Activated CD8-positive, alpha-beta memory T cell treated with anti-CD3 and anti-CD28 coated beads for 1 hour (primary cell): ENCODE measurements around the gene NCEH1.
"Not testable (repeated sequence)": the region's sequence is repeated elsewhere in the genome, so short reads cannot be mapped to it uniquely, and the experiment has no call there.

Source experiments
- DNase-seq, 2 donors: peaks; one replicate each; pipeline ENCODE4 v3.0.0-alpha.2; 2020; ENCODE audit warnings: low read depth in 1 of 2; ENCODE audit errors: extremely low read depth in 1 of 2

The NCEH1 gene

GRCh38 chr3:172614340-172615274, 96.3 kb downstream of the NCEH1 start:
- DNase-seq, result no peak

GRCh38 chr3:172613845-172614244, 97.0 kb downstream of the NCEH1 start:
- DNase-seq, result no peak

GRCh38 chr3:172612871-172613678, 97.8 kb downstream of the NCEH1 start:
- DNase-seq, result no peak

- no peak for DNase-seq
Observed at GRCh38 chr3:172609750-172610149, 101.1 kb downstream of the NCEH1 start.

- DNase-seq, result no peak
Observed at GRCh38 chr3:172608575-172608974, 102.3 kb downstream of the NCEH1 start.

- DNase-seq, result no peak
Observed at GRCh38 chr3:172607305-172608121, 103.4 kb downstream of the NCEH1 start.

- DNase-seq, result no peak
Observed at GRCh38 chr3:172606021-172606420, 104.8 kb downstream of the NCEH1 start.

GRCh38 chr3:172604895-172605646, 105.8 kb downstream of the NCEH1 start:
- no peak for DNase-seq

GRCh38 chr3:172601066-172601832, 109.6 kb downstream of the NCEH1 start:
- DNase-seq, result no peak

- no peak for DNase-seq
Observed at GRCh38 chr3:172600644-172601065, 110.2 kb downstream of the NCEH1 start.

GRCh38 chr3:172598904-172599303, 112.0 kb downstream of the NCEH1 start:
- no peak for DNase-seq

GRCh38 chr3:172596394-172596706, 114.5 kb downstream of the NCEH1 start:
- DNase-seq, result no peak

- DNase-seq, result no peak
Observed at GRCh38 chr3:172595664-172596393, 115.0 kb downstream of the NCEH1 start.

- DNase-seq, result not testable (repeated sequence)
Observed at GRCh38 chr3:172594900-172595663, 115.8 kb downstream of the NCEH1 start.

GRCh38 chr3:172592898-172593669, 117.8 kb downstream of the NCEH1 start:
- no peak for DNase-seq

GRCh38 chr3:172591876-172592771, 118.7 kb downstream of the NCEH1 start:
- peak; percentile 20 to 49 for DNase-seq
